B cell (primary cell): ENCODE results near the gene ZNF558.

Source experiments
- EZH2 ChIP-seq: IDR thresholded peaks from 2 replicates; pipeline ENCODE4 v1.6.1; 2012; ENCODE audit warnings: borderline replicate concordance, low read depth, mild to moderate bottlenecking, moderate library complexity, low read length; ENCODE audit not compliant: insufficient read depth, poor library complexity, severe bottlenecking
- TF ChIP-seq, protein P1 (sequence below): fragments of 200-600 bp; IDR thresholded peaks from one replicate; pipeline ENCODE4 v1.8.0; 2022; ENCODE audit warnings: antibody characterized with exemption, mild to moderate bottlenecking

DNA sequence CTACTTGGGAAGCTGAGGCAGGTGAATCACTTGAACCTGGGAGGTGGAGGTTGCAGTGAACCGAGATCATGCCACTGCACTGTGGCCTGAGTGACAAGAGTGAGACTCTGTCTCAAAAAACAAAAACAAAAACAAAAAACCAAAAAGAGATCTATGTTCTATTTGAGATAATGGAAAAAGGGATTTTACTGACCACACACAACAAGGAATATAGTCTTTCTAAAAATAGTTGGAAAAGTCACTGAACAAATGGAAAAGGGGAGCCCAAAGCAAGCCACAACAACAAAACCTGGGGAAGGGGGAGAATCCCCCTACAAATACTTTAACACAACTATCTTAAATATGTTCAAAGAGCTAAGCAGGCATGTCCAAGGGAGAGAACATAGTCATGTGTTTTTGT is 37.3 kb downstream of the ZNF558 start:
- TF ChIP-seq, protein P1, sequence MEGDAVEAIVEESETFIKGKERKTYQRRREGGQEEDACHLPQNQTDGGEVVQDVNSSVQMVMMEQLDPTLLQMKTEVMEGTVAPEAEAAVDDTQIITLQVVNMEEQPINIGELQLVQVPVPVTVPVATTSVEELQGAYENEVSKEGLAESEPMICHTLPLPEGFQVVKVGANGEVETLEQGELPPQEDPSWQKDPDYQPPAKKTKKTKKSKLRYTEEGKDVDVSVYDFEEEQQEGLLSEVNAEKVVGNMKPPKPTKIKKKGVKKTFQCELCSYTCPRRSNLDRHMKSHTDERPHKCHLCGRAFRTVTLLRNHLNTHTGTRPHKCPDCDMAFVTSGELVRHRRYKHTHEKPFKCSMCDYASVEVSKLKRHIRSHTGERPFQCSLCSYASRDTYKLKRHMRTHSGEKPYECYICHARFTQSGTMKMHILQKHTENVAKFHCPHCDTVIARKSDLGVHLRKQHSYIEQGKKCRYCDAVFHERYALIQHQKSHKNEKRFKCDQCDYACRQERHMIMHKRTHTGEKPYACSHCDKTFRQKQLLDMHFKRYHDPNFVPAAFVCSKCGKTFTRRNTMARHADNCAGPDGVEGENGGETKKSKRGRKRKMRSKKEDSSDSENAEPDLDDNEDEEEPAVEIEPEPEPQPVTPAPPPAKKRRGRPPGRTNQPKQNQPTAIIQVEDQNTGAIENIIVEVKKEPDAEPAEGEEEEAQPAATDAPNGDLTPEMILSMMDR: no peak
- TF ChIP-seq EZH2: no peak
